Measurements from ENCODE around the gene SCYGR3. TPM values are rescaled to one million over a fixed set of nuclear protein-coding genes. Genes with fewer than 3 reads are reported as not detected.

Gene SCYGR3
- total and polyA plus RNA-seq, 2 of the 13 experiments (the other 11 are each of a cell fraction or from before 2014, with no cell fraction given), result not detected

GRCh38 chr2:227615906-227616305 lies 1.3 kb upstream of the SCYGR3 start (continued):
- TF ChIP-seq NR2F6 (IDR thresholded peaks at IDR 0.05), result no peak
- TF ChIP-seq NR2F6 (CRISPR knock-in tag; IDR thresholded peaks at IDR 0.05), result no peak

GRCh38 chr2:227615181-227615580 lies 541 bp upstream of the SCYGR3 start:
- ATAC-seq, result peak; percentile 78
- peak; percentile 29 for DNase-seq (ENCODE audit: low spot score)
- 53% methylated on average over 4 of the region's 4 CpGs for WGBS (ENCODE audit: low lambda C conversion rate)
- no peak overlapping the region for H3K9ac ChIP-seq (ENCODE audit: insufficient read depth, low read depth, low read length)
- no peak overlapping the region for H2AFZ ChIP-seq (ENCODE audit: low read length)
- no peaks in the 10 kb centered on the region for H3K79me2 ChIP-seq (ENCODE audit: insufficient read depth, low read length)
- peaks cover 33% of the 10 kb centered on the region for H3K4me1 ChIP-seq (ENCODE audit: insufficient read depth, low read length)
- H3K27me3 ChIP-seq (ENCODE audit: control insufficient read depth in 1 of 2, insufficient read depth in 2 of 2, low read length in 2 of 2), result no peaks in the 10 kb centered on the region; a peak in 2 of 5 replicates
- H3K4me2 ChIP-seq (ENCODE audit: low read depth, low read length), result no peak overlapping the region
- H4K20me1 ChIP-seq (ENCODE audit: insufficient read depth, low read length), result no peaks in the 10 kb centered on the region
- H3K27ac ChIP-seq (ENCODE audit: extremely low read length, insufficient read depth, low read length), result no peak overlapping the region
- BruUV-seq (replicated peaks), result no TSS peak
- intact Hi-C loops (cut with micrococcal nuclease; ENCODE audit: unreplicated experiment) (no loop called here), in situ Hi-C loops (cut with HindIII; ENCODE audit: extremely low pct_ligation_motif_present, low pct_unique_long_range_greater_than_20kb) (no loop called here)
- POLR2A ChIA-PET, result no interaction called here
- no peaks in the 10 kb centered on the region for H3K9me3 ChIP-seq (ENCODE audit: low read length)
- CTCF ChIA-PET (ENCODE audit: low intra/inter-chr PET ratio, low total read pairs), result no interaction called here
- FAIRE-seq, result peak; percentile 76
- H3K36me3 ChIP-seq (replicated peaks in 1 of 2; ENCODE audit: control insufficient read depth in 1 of 2, insufficient read depth in 2 of 2, low read length in 2 of 2), result no peaks in the 10 kb centered on the region
- no peak overlapping the region for H3K4me3 ChIP-seq (replicated peaks in 1 of 3; ENCODE audit: insufficient read depth in 1 of 3, low read depth in 2 of 3, low read length in 3 of 3)
- no peak for TF ChIP-seq ZNF562 (CRISPR knock-in tag; IDR thresholded peaks at IDR 0.05; ENCODE audit: borderline replicate concordance)
- 0 out of 2 replicates have a peak, but pooled peaks have one; percentile 24 for TF ChIP-seq RARA (CRISPR knock-in tag; IDR thresholded peaks at IDR 0.05)
- TF ChIP-seq HOXA3 (CRISPR knock-in tag; IDR thresholded peaks at IDR 0.05), result peak; percentile 29; the same call in 1 of the 2 replicates
- no peak for TF ChIP-seq SIX1 (CRISPR knock-in tag; IDR thresholded peaks at IDR 0.05; ENCODE audit: borderline replicate concordance)
- no peak for TF ChIP-seq ZNF720 (CRISPR knock-in tag; IDR thresholded peaks at IDR 0.05)
- TF ChIP-seq ZNF639 (CRISPR knock-in tag; conservative IDR thresholded peaks at IDR 0.05), result no peak
- TF ChIP-seq SOX13 (IDR thresholded peaks at IDR 0.05), result no peak
- 0 out of 4 replicates have a peak, but pooled peaks of 1 of the 2 experiments have one; percentile 28 for TF ChIP-seq SOX13 (CRISPR knock-in tag; conservative IDR thresholded peaks at IDR 0.05 in 1 of 2, IDR thresholded peaks at IDR 0.05 in 1 of 2)
- no peak for TF ChIP-seq CCDC6 (CRISPR knock-in tag; IDR thresholded peaks at IDR 0.05)
- TF ChIP-seq CREM (IDR thresholded peaks at IDR 0.05), result peak; percentile 18; the same call in 1 of the 2 replicates
- no peak for TF ChIP-seq CREM (CRISPR knock-in tag; IDR thresholded peaks at IDR 0.05)
- peak; percentile 31; the same call in 1 of the 2 replicates for TF ChIP-seq GATAD2A (CRISPR knock-in tag; IDR thresholded peaks at IDR 0.05)
- no peak for TF ChIP-seq TCF12 (IDR thresholded peaks at IDR 0.05)
- no peak for TF ChIP-seq TCF12 (CRISPR knock-in tag; IDR thresholded peaks at IDR 0.05)
- peak; percentile 26; the same call in 1 of the 2 replicates for TF ChIP-seq FOSL2 (CRISPR knock-in tag; IDR thresholded peaks at IDR 0.05)
- peak; percentile 67; the same call in 1 of the 2 replicates for TF ChIP-seq TCF7 (IDR thresholded peaks at IDR 0.05; ENCODE audit: low read depth)
- no peak for TF ChIP-seq SOX6 (IDR thresholded peaks at IDR 0.05)
- TF ChIP-seq SOX6 (CRISPR knock-in tag; IDR thresholded peaks at IDR 0.05), result 0 out of 2 replicates have a peak, but pooled peaks have one; percentile 25
- TF ChIP-seq PAXIP1 (CRISPR knock-in tag; conservative IDR thresholded peaks at IDR 0.05), result peak; percentile 29; the same call in 1 of the 2 replicates
- TF ChIP-seq RXRA (CRISPR knock-in tag; IDR thresholded peaks at IDR 0.05), result peak; percentile 29; the same call in 1 of the 2 replicates
- peak; percentile 71 for TF ChIP-seq HNF4A (CRISPR knock-in tag; IDR thresholded peaks at IDR 0.05)
- TF ChIP-seq SOX5 (CRISPR knock-in tag; IDR thresholded peaks at IDR 0.05; ENCODE audit: borderline replicate concordance), result 0 out of 2 replicates have a peak, but pooled peaks have one; percentile 23
